HG03565 (cell line): ENCODE results near the gene C19orf85.

ENCODE experiments used
- ATAC-seq: cut with Tn5 transposase; IDR thresholded peaks from one replicate; pipeline ENCODE4 v1.9.1; 2021; ENCODE audit warnings: mild to moderate bottlenecking, moderate library complexity; ENCODE audit not compliant: unreplicated experiment

The C19orf85 gene

GRCh38 chr19:55489711-55490477 is 25.3 kb upstream of the C19orf85 start:
- ATAC-seq: no peak

GRCh38 chr19:55488986-55489710 is 24.6 kb upstream of the C19orf85 start:
- ATAC-seq: no peak

GRCh38 chr19:55487924-55488687 is 23.6 kb upstream of the C19orf85 start, which contains the start of gene SSC5D:
Gene SSC5D, plus strand, starts transcription at chr19:55488436. Its CDS starts 154 bp downstream, at chr19:55488590.
- ATAC-seq: no peak

GRCh38 chr19:55486971-55487923 is 22.7 kb upstream of the C19orf85 start:
- ATAC-seq: no peak

- no peak for ATAC-seq
Measured at GRCh38 chr19:55486043-55486970, 21.8 kb upstream of the C19orf85 start.

GRCh38 chr19:55485439-55486011 is 21.0 kb upstream of the C19orf85 start:
- ATAC-seq: no peak

GRCh38 chr19:55484593-55485438 is 20.3 kb upstream of the C19orf85 start, which contains the start of gene NAT14:
Gene NAT14, plus strand, starts transcription at chr19:55485188. Its CDS starts 521 bp downstream, at chr19:55485709.
- ATAC-seq: peak; percentile 44

- no peak for ATAC-seq
Measured at GRCh38 chr19:55483706-55484592, 19.4 kb upstream of the C19orf85 start.

- ATAC-seq: no peak
Measured at GRCh38 chr19:55482967-55483705, 18.6 kb upstream of the C19orf85 start.

- ATAC-seq: no peak
Measured at GRCh38 chr19:55482156-55482961, 17.8 kb upstream of the C19orf85 start.

GRCh38 chr19:55481794-55482155 is 17.2 kb upstream of the C19orf85 start:
- no peak for ATAC-seq

GRCh38 chr19:55481148-55481793 is 16.7 kb upstream of the C19orf85 start:
- ATAC-seq: no peak

GRCh38 chr19:55479451-55480230 is 15.1 kb upstream of the C19orf85 start:
- ATAC-seq: no peak

- no peak for ATAC-seq
Measured at GRCh38 chr19:55479045-55479444, 14.5 kb upstream of the C19orf85 start.
